ENCODE data around the gene RDX.

The RDX gene

DNA sequence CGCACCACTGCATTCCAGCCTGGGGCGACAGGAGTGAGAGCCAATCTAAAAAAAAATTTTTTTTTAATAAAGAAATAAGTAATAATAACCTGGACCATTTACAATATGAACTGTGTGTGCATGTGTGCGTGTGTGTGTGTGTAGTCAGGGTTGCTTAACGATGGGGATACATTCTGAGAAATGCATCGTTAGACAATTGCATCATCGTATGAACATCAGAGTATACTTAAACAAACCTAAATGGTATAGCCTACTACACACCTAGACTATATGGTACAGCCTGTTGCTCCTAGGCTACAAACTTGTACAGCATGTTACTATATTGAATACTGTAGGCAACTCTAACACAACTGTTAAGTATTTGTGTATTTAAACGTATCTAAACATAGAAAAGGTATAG, 26.4 kb downstream of the RDX start:
- DNase-seq: no peak

DNA sequence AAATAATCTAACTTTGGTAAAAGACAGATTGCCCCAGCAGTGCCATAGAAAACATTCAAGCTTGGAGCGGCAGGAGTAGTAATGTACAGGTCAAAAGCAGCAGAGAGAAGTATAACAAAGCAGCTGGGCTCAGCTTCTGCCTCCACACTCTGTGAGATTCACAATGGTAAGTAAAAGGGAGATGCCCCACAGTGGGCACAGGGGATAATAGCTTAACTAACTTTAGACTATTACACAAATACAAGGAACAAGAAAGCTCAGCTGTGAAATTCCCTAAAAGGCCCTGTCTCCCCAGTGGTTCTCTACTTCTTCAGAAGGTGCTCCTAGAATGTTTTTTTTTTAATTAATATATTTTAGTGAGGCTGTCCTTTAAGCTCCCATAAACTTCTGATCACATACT, 28.0 kb downstream of the RDX start:
- no peak for DNase-seq

DNA sequence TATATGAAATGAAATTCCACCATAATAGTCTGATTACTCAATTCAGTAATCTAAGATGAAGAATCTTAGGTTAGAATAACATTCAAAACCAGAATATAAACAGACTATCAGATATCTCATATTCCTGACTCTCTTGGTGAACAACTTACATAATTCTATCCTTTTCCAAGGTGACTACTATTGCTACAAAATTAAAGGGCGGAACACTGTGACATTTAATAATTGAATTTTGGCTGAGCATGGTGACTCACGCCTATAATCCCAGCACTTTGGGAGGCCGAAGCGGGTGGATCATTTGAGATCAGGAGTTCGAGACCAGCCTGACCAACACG, 34.4 kb downstream of the RDX start:
- no peak for DNase-seq

DNA sequence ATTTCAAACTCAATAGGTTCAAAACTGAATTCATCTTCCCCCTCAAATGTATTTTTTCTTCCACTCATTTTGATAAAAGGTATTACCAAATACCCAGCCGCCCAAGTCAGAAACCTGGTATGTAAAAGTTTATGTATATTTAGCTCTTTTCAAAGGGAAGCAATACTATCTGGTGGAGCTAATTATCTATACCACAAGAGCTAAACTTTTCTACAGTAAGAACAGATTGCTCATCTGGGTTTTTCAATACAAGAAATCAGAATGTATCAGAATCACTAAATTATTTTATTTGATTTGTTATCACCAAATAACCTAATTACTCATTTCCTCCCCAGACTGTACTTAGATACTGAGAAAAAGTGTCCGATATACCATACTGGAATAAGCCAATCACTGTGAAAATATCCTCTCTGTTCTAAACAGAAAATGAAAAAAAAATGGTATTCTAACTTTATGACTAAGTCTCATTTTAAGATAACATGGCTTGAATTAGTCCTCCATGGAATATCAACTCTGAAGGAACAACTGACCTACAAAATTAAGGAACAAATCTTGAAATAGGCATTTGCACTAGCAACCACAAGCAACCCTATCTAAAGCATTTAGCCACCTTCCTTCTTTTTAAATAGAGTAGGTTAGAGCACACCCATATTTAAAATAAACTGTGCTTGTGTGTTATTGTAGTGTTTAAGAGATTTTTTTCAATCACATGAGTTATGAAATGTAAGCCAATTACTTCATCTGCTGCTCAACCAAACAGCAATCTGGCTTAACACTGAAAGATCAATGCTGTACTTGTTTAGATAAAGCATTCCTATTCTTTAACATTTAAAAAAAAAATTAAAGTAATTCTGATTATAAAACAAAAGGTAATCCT, 35.0 kb downstream of the RDX start:
- no peak for DNase-seq

DNA sequence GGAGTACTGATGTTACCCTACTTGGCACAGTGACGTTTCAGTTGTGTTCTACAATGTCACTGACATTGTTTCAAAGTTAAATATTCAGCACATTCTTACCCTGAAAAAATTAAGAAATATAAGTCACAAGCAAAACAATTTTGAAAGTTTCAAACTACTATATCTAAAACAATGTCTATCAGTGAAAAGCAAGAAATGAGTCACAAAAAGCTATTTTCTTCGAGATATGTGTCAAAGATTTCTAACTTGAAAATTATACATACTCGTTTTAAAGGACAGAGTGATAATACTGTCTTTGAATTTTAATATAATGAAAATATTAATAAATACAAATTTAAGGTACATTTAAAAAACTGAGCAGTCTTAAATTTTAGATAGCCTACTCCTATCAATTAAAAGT, 42.9 kb downstream of the RDX start:
- no peak for DNase-seq

DNA sequence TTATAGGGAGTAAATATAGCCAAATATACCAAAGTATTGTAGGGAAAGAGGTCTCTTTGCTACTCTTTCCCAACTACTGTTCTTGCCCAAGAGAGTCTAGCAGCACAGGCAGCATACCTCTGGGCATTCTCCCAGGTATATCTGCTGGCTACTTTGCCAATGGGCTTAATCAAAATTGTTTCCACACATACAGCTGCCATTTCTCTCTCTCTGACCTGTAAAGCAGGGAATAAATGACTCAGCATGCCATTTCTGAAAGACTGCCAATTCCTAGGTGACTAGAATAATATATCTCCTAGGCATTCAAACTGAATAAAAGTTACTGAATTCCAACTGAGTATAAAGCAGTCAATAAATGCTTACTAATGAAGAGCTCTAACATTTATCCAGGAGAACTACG, 44.6 kb downstream of the RDX start:
- no peak for DNase-seq

DNA sequence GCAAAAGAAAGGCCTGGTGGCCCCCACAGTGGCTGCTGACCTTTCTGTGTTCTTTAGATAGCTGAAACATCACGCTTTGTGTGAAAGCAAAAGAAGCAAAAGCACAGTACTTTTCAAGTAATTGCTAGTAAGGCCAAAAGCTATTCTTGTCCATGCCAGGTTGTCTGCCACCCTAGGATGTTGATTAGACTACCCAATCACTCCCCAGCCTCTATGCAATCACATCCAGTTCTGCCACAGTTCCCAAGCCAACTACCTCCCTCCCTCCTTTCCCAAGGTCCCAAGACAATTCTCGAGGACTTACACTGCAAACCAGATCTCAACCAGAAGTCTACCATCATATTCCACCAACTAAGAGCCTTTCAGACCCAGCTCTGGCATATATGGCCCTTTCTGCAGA, 46.2 kb downstream of the RDX start:
- DNase-seq: no peak

DNA sequence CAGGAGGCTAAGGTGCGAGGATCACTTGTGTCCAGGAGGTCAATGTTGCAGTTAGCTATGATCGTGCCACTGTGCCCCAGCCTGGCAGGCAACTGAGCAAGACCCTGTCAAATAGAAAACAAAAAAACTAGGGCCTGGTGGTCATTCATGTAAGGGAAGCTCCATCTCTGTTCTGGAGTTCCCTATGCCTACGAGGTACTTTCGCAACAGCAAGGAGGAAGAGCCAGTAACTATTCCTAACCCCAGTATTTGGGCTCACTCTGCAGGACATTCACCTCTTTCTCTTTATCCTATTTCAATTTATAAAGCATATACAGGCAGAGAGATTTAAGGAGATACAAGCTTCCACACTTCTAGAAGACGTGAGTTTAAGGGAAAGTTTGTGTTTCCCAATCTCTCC, 46.6 kb downstream of the RDX start:
- DNase-seq: no peak

DNA sequence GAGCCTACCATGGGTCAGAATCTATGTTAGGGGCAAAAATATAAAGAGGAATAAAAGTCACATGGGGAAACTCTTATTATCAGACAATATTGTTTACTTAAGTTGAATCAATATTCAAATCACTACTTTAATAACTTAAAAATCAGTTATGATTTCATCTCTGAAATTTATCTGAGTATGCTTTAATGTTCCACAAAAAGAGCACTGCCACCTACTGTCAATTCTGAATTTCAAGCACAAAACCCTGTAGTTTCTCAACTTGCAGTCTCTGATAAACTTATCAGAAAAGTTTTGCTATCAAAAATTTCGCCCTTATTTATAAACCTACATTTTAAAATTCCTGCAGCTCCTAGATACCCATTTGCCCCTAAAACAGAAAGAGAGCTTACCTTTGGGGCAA, 47.3 kb downstream of the RDX start:
- peak in 1 of 2 donors; percentile 9 for DNase-seq

DNA sequence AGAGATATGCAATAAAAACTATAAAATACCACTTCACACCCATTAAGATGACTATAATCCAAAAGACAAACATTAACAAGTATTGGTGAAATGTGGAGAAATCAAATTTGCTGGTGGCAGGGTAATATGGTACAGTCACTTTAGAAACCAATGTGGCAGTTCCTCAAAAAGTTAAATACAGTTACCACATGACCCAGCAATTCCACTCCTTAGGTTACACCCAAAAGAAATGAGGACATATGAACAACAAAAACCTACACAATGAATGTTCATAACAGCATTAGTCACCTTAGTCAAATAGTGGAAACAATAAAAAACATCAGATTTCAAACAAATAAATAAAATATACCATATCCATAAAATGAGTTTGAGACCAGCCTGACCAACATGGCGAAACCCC, 52.6 kb downstream of the RDX start:
- DNase-seq: no peak

DNA sequence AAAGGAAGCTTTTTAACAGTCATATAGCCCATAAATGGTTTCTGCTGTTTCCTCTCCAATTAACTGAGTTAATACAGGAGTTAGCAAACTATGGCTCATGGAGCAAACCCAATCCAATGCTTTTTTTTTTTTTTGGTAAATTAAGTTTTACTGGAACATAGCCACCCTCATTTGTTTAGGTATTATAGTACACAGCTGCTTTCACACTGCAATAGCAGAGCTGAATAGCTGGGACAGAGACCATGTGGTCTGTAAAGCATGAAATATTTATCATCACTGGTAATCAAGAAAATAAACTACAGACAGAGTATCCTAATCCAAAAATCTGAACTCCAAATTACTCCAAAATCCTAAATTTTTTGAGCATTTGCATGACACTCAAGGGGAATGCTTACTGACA, 53.7 kb downstream of the RDX start:
- no peak for DNase-seq

DNA sequence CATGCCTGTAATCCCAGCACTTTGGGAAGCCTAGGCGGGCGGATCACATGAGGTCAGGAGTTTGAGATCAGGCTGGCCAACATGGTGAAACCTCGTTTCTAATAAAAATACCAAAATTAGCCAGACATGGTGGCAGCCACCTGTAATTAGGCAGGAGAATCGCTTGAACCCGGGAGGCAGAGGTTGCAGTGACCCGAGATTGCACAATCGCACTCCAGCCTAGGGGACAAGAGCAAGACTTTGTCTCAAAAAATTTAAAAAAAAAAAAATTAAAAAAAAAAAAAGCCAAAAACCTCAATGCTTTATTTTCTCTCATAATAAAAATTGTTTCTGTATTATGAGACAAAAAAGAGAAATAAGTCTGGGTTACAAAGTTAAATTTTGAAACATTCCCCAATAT, 54.2 kb downstream of the RDX start:
- DNase-seq: no peak

DNA sequence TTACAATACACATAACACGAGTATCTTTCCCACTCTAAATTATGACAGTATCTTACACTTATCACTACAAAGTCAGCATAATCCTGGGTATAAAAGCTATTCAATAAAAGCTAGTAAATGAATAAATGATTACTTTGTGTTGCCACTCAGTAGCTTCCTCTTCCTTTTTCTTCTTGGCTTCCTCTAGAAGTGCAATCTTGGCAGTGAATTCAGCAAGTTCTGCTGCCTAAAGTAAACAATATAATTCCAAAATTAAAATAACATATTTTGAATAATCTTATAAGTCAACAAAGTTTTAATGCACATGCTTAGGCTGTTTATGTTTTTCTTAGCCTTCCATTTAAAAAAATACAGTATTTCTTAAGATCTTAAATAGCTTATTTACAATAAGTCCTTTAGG, 60.4 kb downstream of the RDX start:
- DNase-seq: no peak

DNA sequence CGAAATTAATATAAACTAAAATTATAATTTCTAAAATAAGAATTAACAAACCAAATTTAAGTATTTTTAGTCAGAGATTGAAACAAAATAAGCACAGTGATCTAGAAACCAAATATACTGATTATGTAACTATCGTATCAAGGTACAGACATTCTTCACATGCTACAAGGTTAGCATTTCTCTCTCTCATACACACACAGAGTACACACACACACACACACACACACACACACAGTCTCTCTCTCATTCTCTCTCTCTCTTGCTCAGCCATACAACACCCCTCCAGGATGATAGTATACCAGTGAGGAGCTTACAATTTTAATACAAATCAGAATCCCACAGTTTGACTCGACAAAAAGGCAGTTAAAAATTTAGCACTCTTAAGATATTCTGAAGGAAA, 66.0 kb downstream of the RDX start:
- DNase-seq: no peak

DNA sequence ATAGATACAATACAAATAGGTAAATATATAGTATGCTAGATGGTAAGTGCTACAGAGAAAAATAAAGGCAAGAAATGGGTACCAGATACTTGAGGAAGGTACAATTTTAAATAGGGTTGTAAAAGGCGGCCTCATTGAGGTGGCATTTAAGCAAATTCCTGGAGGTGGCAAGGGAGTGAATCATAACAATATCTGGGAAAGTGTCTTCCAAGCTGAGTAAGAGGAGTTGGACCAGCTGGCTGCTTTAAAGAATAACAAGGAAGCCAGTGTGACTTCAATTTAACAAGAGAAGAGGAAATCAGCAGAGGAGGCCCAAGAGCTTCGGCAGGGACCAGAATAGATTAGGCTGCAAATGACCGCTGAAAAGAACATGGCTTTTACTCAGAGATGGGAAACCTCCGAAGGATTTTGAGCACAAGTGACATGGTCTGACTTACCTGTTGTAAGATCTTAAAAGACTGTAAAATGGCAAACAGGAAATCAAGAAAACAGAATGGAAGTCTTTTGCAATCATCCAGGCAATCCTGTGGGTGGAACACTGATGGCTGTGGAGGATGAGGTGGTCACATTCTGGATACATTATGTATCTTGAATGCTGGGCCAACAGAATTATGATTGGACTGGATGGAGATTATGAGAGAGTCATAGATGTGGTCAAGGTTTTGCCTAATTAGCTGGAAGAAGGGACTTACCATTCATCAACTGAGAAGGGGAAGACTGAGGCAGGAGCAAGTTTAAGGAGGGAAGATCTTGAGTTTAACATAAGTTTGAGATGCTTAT, 77.2 kb downstream of the RDX start:
- DNase-seq: no peak

DNA sequence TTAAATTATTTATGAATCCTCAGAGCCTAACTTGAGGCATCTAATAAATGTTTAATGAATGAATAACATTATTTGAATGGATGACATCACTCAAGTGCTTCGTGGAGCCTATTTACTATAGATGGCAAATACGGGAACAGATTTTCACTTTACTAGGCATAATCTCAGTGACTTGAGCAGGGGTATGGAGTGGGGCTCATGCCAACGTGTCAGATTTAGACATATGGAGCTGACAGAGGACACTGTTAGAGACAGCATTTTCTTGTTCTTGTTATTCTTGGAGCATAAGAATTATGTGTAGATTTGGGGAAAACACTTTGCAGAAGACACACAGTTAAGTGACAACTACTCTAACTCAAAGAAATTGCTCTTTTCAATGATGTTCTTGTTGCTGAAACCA, 78.5 kb downstream of the RDX start:
- DNase-seq: no peak

DNA sequence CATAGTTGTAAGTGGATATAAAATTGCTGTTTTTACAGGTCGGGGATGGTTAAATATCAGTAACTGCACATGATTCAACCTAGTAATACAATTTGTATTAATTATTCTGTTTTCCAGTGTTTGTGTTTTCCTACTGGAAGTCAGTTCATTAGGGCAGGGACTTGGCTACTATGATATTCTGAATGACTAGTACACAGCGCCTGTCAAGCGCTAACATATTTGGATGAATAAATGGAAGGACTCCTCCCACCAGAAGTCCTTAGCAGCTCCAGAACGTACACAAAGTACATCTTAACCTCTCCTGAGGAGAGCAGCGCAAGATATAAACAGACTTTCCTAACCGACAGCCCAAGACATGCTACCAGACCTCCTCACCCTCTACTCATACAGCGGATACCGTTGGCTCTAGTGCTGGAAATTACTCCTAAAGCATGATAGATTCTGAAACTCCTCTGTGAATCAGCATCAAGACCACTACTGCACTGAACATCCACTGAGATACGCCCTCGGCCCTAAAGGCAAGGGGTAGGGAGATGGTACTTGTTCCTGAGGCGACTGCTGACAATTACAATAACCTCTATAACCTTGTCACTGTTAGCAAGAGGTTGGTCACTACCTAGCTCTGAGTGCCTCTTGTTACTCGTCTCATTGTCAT, 79.1 kb downstream of the RDX start:
- no peak for DNase-seq

DNA sequence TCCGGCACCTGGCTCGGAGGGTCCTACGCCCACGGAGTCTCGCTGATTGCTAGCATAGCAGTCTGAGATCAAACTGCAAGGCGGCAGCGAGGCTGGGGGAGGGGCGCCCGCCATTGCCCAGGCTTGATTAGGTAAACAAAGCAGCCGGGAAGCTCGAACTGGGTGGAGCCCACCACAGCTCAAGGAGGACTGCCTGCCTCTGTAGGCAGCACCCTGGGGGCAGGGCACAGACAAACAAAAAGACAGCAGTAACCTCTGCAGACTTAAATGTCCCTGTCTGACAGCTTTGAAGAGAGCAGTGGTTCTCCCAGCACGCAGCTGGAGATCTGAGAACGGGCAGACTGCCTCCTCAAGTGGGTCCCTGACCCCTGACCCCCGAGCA, 87.1 kb downstream of the RDX start:
- DNase-seq: peak in 1 of 2 donors; percentile 7

DNA sequence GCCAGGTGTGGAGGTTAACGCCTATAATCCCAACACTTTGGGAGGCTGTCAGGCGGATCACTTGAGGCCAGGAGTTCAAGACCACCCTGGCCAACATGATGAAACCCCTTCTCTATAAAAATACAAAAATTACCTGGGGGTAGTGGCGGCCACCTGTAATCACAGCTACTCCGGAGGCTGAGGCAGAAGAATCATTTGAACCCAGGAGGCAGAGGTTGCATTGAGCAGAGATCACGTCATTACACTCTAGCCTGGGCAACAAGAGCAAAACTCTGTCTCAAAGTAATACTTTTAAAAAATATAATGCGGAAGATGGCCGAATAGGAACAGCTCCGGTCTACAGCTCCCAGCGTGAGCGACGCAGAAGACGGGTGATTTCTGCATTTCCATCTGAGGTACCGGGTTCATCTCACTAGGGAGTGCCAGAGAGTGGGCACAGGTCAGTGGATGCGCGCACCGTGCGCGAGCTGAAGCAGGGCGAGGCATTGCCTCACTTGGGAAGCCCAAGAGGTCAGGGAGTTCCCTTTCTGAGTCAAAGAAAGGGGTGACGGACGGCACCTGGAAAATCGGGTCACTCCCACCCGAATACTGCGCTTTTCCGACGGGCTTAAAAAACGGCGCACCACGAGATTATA, 87.6 kb downstream of the RDX start:
- peak in 1 of 2 donors; percentile 17 for DNase-seq

DNA sequence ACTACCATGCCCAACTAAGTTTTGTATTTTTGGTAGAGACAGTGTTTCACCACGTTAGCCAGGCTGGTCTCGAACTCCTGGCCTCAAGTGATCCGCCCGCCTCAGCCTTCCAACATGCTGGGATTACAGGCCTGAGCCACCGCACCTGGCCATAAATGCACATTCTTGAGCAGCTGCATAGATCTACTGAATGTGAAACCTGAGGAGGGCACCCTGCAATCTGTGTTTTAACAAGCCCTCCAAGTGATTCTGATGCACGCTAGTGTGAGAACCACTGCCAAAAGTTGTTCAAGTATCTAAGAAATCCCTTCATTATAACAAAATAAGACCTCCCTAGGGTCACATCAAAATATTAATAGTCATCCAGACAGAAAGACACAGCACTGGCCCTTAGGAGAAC, 89.3 kb downstream of the RDX start:
- DNase-seq: no peak

DNA sequence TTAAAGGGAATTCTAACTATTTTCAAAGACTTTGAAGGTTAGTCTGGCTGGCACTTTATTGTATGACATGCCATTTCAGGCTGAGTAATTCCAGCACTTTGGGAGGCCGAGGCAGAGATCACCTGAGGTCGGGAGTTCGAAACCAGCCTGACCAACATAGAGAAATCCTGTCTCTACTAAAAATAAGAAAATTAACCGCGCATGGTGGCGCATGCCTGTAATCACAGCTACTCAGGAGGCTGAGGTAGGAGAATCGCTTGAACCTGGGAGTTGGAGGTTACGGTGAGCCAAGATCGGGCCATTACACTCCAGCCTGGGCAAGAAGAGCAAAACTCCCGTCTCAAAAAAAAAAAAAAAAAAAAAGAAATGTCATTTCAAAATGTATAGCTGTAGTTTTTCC, 95.6 kb downstream of the RDX start:
- no peak for DNase-seq

DNA sequence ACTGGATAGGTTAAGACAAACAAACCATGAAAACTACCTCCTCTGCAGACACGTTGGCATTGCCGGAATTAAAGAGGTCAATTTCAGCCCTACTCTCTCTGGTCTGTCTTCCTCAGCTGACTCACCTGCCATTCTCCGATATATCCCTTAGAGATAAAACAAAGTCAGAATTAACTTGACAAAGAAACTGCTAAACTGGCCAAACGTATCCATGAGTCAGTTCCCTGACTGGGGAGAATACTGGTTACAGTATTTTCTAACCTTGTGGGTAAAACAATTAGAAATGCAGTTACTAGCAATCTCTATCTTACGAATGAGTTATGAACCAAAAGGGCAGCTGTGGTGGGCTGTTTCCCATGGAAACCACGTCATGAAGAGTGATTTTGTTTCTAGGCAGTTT, 96.2 kb downstream of the RDX start:
- no peak for DNase-seq

DNA sequence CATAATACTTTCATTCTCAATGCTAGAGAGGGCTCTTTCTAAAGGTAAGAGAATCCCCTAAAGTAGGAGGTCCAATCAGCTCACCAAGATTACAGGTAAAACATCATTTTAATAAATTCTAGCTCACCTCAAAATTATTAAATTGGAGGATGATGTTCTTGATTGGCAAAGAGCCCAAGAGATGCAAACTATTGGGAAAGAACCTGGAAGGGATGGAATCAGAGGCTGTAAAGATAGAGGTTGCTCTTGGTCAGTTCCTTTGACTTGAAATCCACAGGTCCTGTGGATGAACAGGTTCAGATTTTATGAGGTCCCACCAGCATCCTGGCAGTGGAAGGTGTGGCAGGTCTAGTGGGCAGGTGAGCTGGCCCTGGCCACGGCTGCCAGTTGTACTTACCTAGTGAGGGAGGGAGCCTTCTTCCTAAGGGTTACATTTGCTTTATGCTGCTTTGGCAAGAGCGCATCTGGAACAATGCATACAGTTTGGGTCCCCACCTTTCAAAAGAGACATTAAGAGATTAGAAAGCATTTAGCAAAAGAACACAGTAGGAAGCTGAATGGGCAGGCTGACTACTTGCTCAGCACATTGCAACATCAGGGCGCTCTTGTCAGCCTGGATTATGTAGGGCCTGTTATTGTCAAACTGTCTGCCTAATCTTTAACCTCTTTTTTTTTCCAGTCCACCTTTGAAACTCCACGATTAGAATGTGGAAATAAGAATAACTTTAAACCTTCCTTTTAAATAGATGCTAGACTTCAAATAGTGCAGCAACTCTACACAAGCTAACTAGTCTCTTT, 97.0 kb downstream of the RDX start:
- DNase-seq: no peak
